ENCODE measurements around the gene ACVRL1.

Gene ACVRL1

DNA sequence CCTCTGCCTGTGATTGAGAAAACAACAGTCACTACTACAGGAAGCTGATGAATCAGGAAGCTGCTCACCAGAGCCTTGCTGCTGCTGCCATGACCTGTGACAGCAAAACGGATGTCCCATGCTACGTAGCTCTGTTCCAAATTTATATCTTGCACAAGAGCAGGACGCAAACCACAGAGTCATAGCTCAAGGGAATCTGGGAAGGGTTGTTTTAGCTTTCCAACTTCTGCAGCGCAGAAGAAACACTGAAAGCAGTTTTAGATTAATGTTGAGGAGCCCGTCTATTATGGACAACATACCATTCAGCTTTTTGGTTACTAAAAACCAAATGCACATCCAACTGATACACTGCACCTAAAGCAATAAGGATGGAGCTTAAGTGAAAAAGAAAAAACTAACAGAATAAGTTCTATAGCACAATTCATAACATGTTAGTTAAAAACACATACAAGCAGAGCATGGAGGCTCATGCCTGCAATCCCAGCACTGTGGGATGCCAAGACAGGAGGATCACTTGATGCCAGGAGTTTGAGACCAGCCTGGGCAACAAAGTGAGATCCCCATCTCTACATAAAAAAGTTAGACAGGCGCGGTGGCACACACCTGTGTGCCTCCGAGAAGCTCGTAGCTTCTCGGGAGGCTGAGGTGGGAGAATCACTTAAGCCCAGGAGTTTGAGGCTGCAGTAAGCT lies 21.1 kb upstream of the ACVRL1 start:
- peak overlapping the region; percentile 81 for H3K4me2 ChIP-seq (ENCODE audit: low read length)

DNA sequence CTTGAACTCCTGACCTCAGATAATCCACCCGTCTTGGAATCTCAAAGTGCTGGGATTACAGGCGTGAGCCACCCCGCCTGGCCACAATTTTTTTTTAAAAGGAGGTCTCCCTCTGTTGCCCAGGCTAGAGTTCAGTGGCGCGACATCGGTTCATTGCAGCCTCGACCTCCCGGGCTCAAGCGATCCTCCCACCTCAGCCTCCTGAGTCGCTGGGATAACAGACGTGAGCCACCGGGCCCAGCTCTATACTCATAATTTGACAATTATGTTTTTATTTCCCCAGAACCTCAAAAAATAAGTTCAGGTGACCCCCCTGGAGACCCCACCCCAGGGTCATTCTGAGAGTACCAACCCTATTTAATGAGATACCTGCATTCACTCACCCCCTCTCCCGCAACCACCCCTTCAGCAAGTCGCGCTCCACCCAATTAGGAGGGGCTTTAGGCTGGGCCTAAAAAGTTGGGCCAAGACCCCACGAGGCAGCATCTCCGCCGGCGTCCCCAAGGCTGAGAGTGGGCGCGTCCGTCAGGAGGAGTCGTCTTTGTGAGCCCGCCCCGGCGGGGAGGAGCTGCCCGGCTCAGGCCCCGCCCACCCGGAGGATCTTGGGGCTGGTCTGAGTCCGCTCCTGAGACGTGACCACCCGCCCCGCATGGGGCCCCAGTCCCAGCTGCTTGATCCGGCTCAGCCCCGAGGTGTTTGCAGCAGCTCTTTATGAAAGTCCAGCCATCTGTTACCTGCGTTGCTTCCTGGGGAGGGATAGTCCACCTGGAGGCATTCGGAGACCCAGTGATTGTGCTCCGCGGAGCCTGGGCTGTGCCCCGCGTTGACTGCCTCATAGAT lies 19.6 kb upstream of the ACVRL1 start, which contains the start of gene ANKRD33:
TSS of gene ANKRD33 (plus strand) at position 628 of the 840 bp plus-strand sequence. CDS start at position 712, 84 bp downstream.
- H3F3A ChIP-seq (ENCODE audit: control insufficient read depth, insufficient read depth): no peaks in the 10 kb centered on the region
- H3K36me3 ChIP-seq (ENCODE audit: control insufficient read depth, low read length): no peaks in the 10 kb centered on the region
- no peaks in the 10 kb centered on the region for H3K9me2 ChIP-seq (replicated peaks; ENCODE audit: control insufficient read depth, low read length)
- no peaks in the 10 kb centered on the region for H3K27me3 ChIP-seq (ENCODE audit: control insufficient read depth, low read length)
- H3K9me3 ChIP-seq (ENCODE audit: control insufficient read depth, insufficient read depth, low read length): no peaks in the 10 kb centered on the region
- no peaks in the 10 kb centered on the region for H4K20me1 ChIP-seq (ENCODE audit: control insufficient read depth, insufficient read depth, low read depth, low read length)
- H3K4me1 ChIP-seq (ENCODE audit: control insufficient read depth, low read length): peaks cover 12% of the 10 kb centered on the region
- no peak within 1 kb of the TSS for H3K4me2 ChIP-seq (ENCODE audit: low read length)
- no peak within 1 kb of the TSS for H3K4me3 ChIP-seq (ENCODE audit: low read length)
- no peak within 1 kb of the TSS for H3K27ac ChIP-seq (ENCODE audit: low read depth, low read length)
- H3K79me2 ChIP-seq (ENCODE audit: control insufficient read depth, low read length): no peaks in the 10 kb centered on the region
- no peak for TF ChIP-seq EZH2phosphoT487 (IDR thresholded peaks at IDR 0.05; ENCODE audit: borderline replicate concordance, low read length)
- TF ChIP-seq, protein P1, sequence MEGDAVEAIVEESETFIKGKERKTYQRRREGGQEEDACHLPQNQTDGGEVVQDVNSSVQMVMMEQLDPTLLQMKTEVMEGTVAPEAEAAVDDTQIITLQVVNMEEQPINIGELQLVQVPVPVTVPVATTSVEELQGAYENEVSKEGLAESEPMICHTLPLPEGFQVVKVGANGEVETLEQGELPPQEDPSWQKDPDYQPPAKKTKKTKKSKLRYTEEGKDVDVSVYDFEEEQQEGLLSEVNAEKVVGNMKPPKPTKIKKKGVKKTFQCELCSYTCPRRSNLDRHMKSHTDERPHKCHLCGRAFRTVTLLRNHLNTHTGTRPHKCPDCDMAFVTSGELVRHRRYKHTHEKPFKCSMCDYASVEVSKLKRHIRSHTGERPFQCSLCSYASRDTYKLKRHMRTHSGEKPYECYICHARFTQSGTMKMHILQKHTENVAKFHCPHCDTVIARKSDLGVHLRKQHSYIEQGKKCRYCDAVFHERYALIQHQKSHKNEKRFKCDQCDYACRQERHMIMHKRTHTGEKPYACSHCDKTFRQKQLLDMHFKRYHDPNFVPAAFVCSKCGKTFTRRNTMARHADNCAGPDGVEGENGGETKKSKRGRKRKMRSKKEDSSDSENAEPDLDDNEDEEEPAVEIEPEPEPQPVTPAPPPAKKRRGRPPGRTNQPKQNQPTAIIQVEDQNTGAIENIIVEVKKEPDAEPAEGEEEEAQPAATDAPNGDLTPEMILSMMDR (IDR thresholded peaks at IDR 0.05; ENCODE audit: low read depth, low read length, poor library complexity, severe bottlenecking): no peak

More for the DNA sequence above, 21.1 kb upstream of the ACVRL1 start:
- Histone ChIP-seq H3F3A (ENCODE audit: control insufficient read depth, insufficient read depth) (no peaks in the 10 kb centered on the region), H3K9me2 (replicated peaks; ENCODE audit: control insufficient read depth, low read length) (no peaks in the 10 kb centered on the region), H3K79me2 (ENCODE audit: control insufficient read depth, low read length) (no peaks in the 10 kb centered on the region), H4K20me1 (ENCODE audit: control insufficient read depth, insufficient read depth, low read depth, low read length) (no peaks in the 10 kb centered on the region), H3K36me3 (ENCODE audit: control insufficient read depth, low read length) (no peaks in the 10 kb centered on the region), H3K27me3 (ENCODE audit: control insufficient read depth, low read length) (no peaks in the 10 kb centered on the region), H3K9me3 (ENCODE audit: control insufficient read depth, insufficient read depth, low read length) (no peaks in the 10 kb centered on the region), H3K27ac (ENCODE audit: low read depth, low read length) (no peak overlapping the region), H3K4me3 (ENCODE audit: low read length) (peak overlapping the region; percentile 65), H3K4me1 (ENCODE audit: control insufficient read depth, low read length) (peaks cover 12% of the 10 kb centered on the region)
- TF ChIP-seq, protein P1 (IDR thresholded peaks at IDR 0.05; ENCODE audit: low read depth, low read length, poor library complexity, severe bottlenecking): no peak
- no peak for TF ChIP-seq EZH2phosphoT487 (IDR thresholded peaks at IDR 0.05; ENCODE audit: borderline replicate concordance, low read length)

DNA sequence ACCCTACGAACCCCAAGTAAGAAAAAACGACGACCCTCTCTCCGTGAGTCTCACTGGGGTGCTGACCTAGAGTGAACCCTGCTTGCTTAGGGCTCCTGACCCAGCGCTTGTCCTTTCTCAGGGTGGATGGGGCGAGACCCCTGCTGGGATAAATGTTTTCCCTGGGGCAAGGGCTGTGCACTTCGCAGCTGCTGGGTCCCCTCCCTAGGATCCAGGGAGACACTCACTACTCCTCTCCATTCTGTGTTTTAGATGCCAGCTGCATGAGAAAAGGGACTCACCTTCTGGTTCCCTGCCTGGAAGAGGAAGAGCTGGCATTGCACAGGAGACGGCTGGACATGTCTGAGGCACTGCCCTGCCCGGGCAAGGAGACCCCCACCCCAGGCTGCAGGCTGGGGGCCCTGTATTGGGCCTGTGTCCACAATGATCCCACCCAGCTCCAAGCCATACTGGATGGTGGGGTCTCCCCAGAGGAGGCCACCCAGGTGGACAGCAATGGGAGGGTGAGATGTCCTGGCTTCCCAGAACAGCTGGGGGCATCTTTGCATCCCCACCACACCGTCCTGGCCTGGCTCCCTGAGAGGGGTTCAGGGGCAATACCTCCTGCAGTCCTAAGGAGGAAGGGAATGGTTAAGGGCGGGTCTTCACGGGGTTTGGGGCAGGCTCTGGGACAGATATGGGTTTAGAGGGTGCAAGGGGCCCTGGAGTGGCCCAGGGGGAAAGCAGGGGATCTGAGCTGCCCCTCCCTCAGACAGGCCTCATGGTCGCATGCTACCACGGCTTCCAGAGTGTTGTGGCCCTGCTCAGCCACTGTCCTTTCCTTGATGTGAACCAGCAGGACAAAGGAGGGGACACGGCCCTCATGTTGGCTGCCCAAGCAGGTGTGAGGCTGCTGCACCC lies 18.7 kb upstream of the ACVRL1 start:
- H3K79me2 ChIP-seq (ENCODE audit: control insufficient read depth, low read length): no peaks in the 10 kb centered on the region
- TF ChIP-seq EZH2phosphoT487 (IDR thresholded peaks at IDR 0.05; ENCODE audit: borderline replicate concordance, low read length): no peak
- TF ChIP-seq, protein P1 (IDR thresholded peaks at IDR 0.05; ENCODE audit: low read depth, low read length, poor library complexity, severe bottlenecking): no peak
- H3K9me2 ChIP-seq (replicated peaks; ENCODE audit: control insufficient read depth, low read length): no peaks in the 10 kb centered on the region
- peaks cover 12% of the 10 kb centered on the region for H3K4me1 ChIP-seq (ENCODE audit: control insufficient read depth, low read length)
- no peaks in the 10 kb centered on the region for H3K27me3 ChIP-seq (ENCODE audit: control insufficient read depth, low read length)
- no peak overlapping the region for H3K27ac ChIP-seq (ENCODE audit: low read depth, low read length)
- no peaks in the 10 kb centered on the region for H3F3A ChIP-seq (ENCODE audit: control insufficient read depth, insufficient read depth)
- no peak overlapping the region for H3K4me2 ChIP-seq (ENCODE audit: low read length)
- no peaks in the 10 kb centered on the region for H4K20me1 ChIP-seq (ENCODE audit: control insufficient read depth, insufficient read depth, low read depth, low read length)
- H3K4me3 ChIP-seq (ENCODE audit: low read length): no peak overlapping the region
- no peaks in the 10 kb centered on the region for H3K36me3 ChIP-seq (ENCODE audit: control insufficient read depth, low read length)
- H3K9me3 ChIP-seq (ENCODE audit: control insufficient read depth, insufficient read depth, low read length): no peaks in the 10 kb centered on the region
